ENCODE data around the gene PLEKHM2. TPM values are rescaled to one million over a fixed set of nuclear protein-coding genes. Genes with fewer than 3 reads are reported as not detected.

Gene PLEKHM2
- total and polyA plus RNA-seq, 9 donors, result 22.1 to 81.8 (median 50.1) TPM

GRCh38 chr1:15757016-15757543, 73.0 kb downstream of the PLEKHM2 start:
- H3K4me1 ChIP-seq (ENCODE audit: insufficient read depth), result peaks cover 12% of the 10 kb centered on the region

GRCh38 chr1:15757575-15758342, 73.6 kb downstream of the PLEKHM2 start:
- peak in 2 of 5 donors; percentile 47 to 63 for DNase-seq
- peak overlapping the region; percentile 25 to 65 for H3K27ac ChIP-seq
- intact Hi-C loops (cut with DNase I), result no loop called here
- TF ChIP-seq POLR2A (IDR thresholded peaks at IDR 0.05) (no peak), CTCF (IDR thresholded peaks at IDR 0.05) (no peak), EP300 (IDR thresholded peaks at IDR 0.05) (no peak)
- no peaks in the 10 kb centered on the region for H3K9me3 ChIP-seq
- H3K4me1 ChIP-seq (ENCODE audit: insufficient read depth), result peaks cover 12% of the 10 kb centered on the region
- 17 to 22% (median 19%) methylated on average over 24 of the region's 24 CpGs for WGBS, 3 donors
- H3K4me3 ChIP-seq, result peak overlapping the region; percentile 59
- H3K36me3 ChIP-seq, result no peaks in the 10 kb centered on the region
- H3K27me3 ChIP-seq, result no peaks in the 10 kb centered on the region

More at GRCh38 chr1:15757016-15757543, 73.0 kb downstream of the PLEKHM2 start:
- H3K36me3 ChIP-seq, result no peaks in the 10 kb centered on the region
- 65 to 75% (median 72%) methylated on average over 9 of the region's 9 CpGs for WGBS, 3 donors
- peak overlapping the region; percentile 25 to 65 for H3K27ac ChIP-seq
- no peaks in the 10 kb centered on the region for H3K9me3 ChIP-seq
- no peak for TF ChIP-seq EP300 (IDR thresholded peaks at IDR 0.05)
- no peak for TF ChIP-seq POLR2A (IDR thresholded peaks at IDR 0.05)
- TF ChIP-seq CTCF (IDR thresholded peaks at IDR 0.05), result no peak
- H3K27me3 ChIP-seq, result no peaks in the 10 kb centered on the region
- intact Hi-C loops (cut with DNase I), result no loop called here
- no peak overlapping the region for H3K4me3 ChIP-seq
- DNase-seq, result no peak

- intact Hi-C loops (cut with DNase I), result no loop called here
- 1 to 7% (median 2%) methylated on average over 14 to 58 of the region's 58 CpGs for WGBS, 3 donors
- peak within 1 kb of the TSS; percentile 65 to 76 for H3K27ac ChIP-seq
- peaks cover 12% of the 10 kb centered on the region for H3K4me1 ChIP-seq (ENCODE audit: insufficient read depth)
- DNase-seq, result peak in 4 of 5 donors; percentile 62 to 74 (median 71)
- H3K27me3 ChIP-seq, result no peaks in the 10 kb centered on the region
- no peaks in the 10 kb centered on the region for H3K36me3 ChIP-seq
- TF ChIP-seq EP300 (IDR thresholded peaks at IDR 0.05) (no peak), CTCF (IDR thresholded peaks at IDR 0.05) (no peak), POLR2A (IDR thresholded peaks at IDR 0.05) (no peak)
- peak within 1 kb of the TSS; percentile 59 for H3K4me3 ChIP-seq
- H3K9me3 ChIP-seq, result no peaks in the 10 kb centered on the region
Observed at GRCh38 chr1:15758343-15758931, 74.3 kb downstream of the PLEKHM2 start, which contains the start of gene FBLIM1. FBLIM1 (plus strand) TSS chr1:15758795; CDS start chr1:15764984, 6,189 bp downstream.

GRCh38 chr1:15758953-15759661, 75.0 kb downstream of the PLEKHM2 start:
- TF ChIP-seq POLR2A (IDR thresholded peaks at IDR 0.05) (no peak), CTCF (IDR thresholded peaks at IDR 0.05) (no peak), EP300 (IDR thresholded peaks at IDR 0.05) (no peak)
- intact Hi-C loops (cut with DNase I), result no loop called here
- Histone ChIP-seq H3K27me3 (no peaks in the 10 kb centered on the region), H3K27ac (peak overlapping the region; percentile 65 to 76), H3K4me1 (ENCODE audit: insufficient read depth) (peaks cover 13% of the 10 kb centered on the region), H3K4me3 (peak overlapping the region; percentile 59), H3K9me3 (no peaks in the 10 kb centered on the region), H3K36me3 (no peaks in the 10 kb centered on the region)
- DNase-seq, result peak in 2 of 5 donors; percentile 65 to 66
- 1% methylated on average over 39 to 58 of the region's 58 CpGs for WGBS, 3 donors

All from ovary (tissue), 9 donors.